K562 (cell line): Measurements from ENCODE around the gene MRPL40. TPM values are rescaled to one million over a fixed set of nuclear protein-coding genes. Genes with fewer than 3 reads are reported as not detected.
A peak's percentile ranks its signal among the peaks of the same experiment; 100 is the strongest.

ENCODE experiments used
- CHD7 ChIP-seq: fragments of 200-600 bp; sonication (generic); IDR thresholded peaks from one replicate; pipeline ENCODE4 v1.6.1; 2012; ENCODE audit warnings: mild to moderate bottlenecking, low read depth, low read length, inconsistent platforms
- GTF2A2 ChIP-seq: IDR thresholded peaks from 2 replicates; pipeline ENCODE4 v1.6.1; 2016; ENCODE audit warnings: mild to moderate bottlenecking, missing genetic modification characterization, missing compliant biosample characterization
- MCM2 ChIP-seq: fragments of 450-650 bp; IDR thresholded peaks from 2 replicates; pipeline ENCODE4 v1.6.1; 2017; ENCODE audit warnings: low read depth, mild to moderate bottlenecking
- SETDB1 ChIP-seq: IDR thresholded peaks from one replicate; pipeline ENCODE4 v1.6.1; 2012; ENCODE audit warnings: low read length, control low read depth, inconsistent platforms
- ZNF324 ChIP-seq: fragments of 250-450 bp; sonication (Bioruptor Pico); IDR thresholded peaks from 2 replicates; pipeline ENCODE4 v1.4.0; 2020; ENCODE audit warnings: mild to moderate bottlenecking
- polyA plus RNA-seq, 8 experiments: library from polyadenylated mRNA; depleted of rRNA in 4 of 8; stranded (reverse) in 5 of 8; unstranded in 3 of 8; fragments of >200 nt; fragmentation: Nextera tagmentation in 2 of 8; fragmentation: Illumina TruSeq in 1 of 8; extraction: Ambion mirVana in 2 of 8; extraction: Trizol in 1 of 8; gene quantifications; 2 replicates each; pipeline versions ENCODE4 v1.2.1 to v1.2.3, GENCODE V29; 2011 to 2014; ENCODE audit warnings: inconsistent platforms in 1 of 8, missing spikeins in 1 of 8
- total RNA-seq, 7 experiments: library from RNA; depleted of rRNA in 6 of 7; stranded (reverse); fragments of >200 nt in 6 of 7; fragmentation: Illumina TruSeq in 2 of 7; extraction: Trizol in 2 of 7; gene quantifications; 2 replicates each; pipeline versions ENCODE4 v1.2.1 to v1.2.3, GENCODE V29; 2011 to 2021; ENCODE audit warnings: low replicate concordance in 1 of 7

MRPL40 gene
- total and polyA plus RNA-seq, 9 of the 15 experiments (the other 6 are each of a cell fraction or from before 2014, with no cell fraction given) = 132 to 652 (median 208) TPM

GRCh38 chr22:19476023-19476422 is 43.7 kb downstream of the MRPL40 start (continued):
- TF ChIP-seq ZNF324 (CRISPR knock-in tag) (no peak), MCM2 (no peak), CHD7 (peak; percentile 65), GTF2A2 (tag) (no peak), SETDB1 (peak; percentile 76)
